ENCODE measurements around the gene HOTAIR.

HOTAIR gene

GRCh38 chr12:53965281-53966084, 9.3 kb downstream of the HOTAIR start:
- Histone ChIP-seq H3K27ac (peak overlapping the region; percentile 94 to 95), H3K36me3 (no peaks in the 10 kb centered on the region), H3K27me3 (no peaks in the 10 kb centered on the region), H3K4me1 (peaks cover 0 to 65% (median 28%) of the 10 kb centered on the region in 4 donors), H3K9me3 (no peaks in the 10 kb centered on the region), H3K4me3 (peak overlapping the region; percentile 62 to 77)
- peak; percentile 88 to 91 for DNase-seq
- intact Hi-C loops (cut with DNase I; ENCODE audit: low total_unique reads): no loop called here
- TF ChIP-seq CTCF (IDR thresholded peaks at IDR 0.05): no peak

- Histone ChIP-seq H3K4me3 (peak overlapping the region; percentile 62 to 77), H3K4me1 (peaks cover 0 to 55% (median 18%) of the 10 kb centered on the region in 4 donors), H3K36me3 (no peaks in the 10 kb centered on the region), H3K27me3 (no peaks in the 10 kb centered on the region), H3K9me3 (no peaks in the 10 kb centered on the region), H3K27ac (peak overlapping the region; percentile 94 to 95)
- TF ChIP-seq CTCF (IDR thresholded peaks at IDR 0.05): no peak
- no peak for DNase-seq
- intact Hi-C loops (cut with DNase I; ENCODE audit: low total_unique reads): no loop called here
Measured at GRCh38 chr12:53964315-53964713, 10.4 kb downstream of the HOTAIR start.

- peak overlapping the region; percentile 94 to 95 for H3K27ac ChIP-seq
- H3K9me3 ChIP-seq: no peaks in the 10 kb centered on the region
- H3K36me3 ChIP-seq: no peaks in the 10 kb centered on the region
- H3K27me3 ChIP-seq: no peaks in the 10 kb centered on the region
- peak in 1 of 2 donors; percentile 60 for DNase-seq
- H3K4me3 ChIP-seq: peak overlapping the region; percentile 62 to 77
- intact Hi-C loops (cut with DNase I; ENCODE audit: low total_unique reads): no loop called here
- peaks cover 0 to 48% (median 14%) of the 10 kb centered on the region in 4 donors for H3K4me1 ChIP-seq
- no peak for TF ChIP-seq CTCF (IDR thresholded peaks at IDR 0.05)
Measured at GRCh38 chr12:53963434-53964314, 11.1 kb downstream of the HOTAIR start.

- H3K27me3 ChIP-seq: peaks cover 0 to under 1% of the 10 kb centered on the region in 2 donors
- intact Hi-C loops (cut with DNase I; ENCODE audit: low total_unique reads): no loop called here
Measured at GRCh38 chr12:53963005-53963404, 11.7 kb downstream of the HOTAIR start.

More at GRCh38 chr12:53963005-53963404, 11.7 kb downstream of the HOTAIR start:
- no peak for DNase-seq
- Histone ChIP-seq H3K27ac (peak overlapping the region; percentile 94 to 95), H3K4me3 (peak overlapping the region; percentile 62 to 77), H3K9me3 (no peaks in the 10 kb centered on the region), H3K4me1 (peaks cover 0 to 44% (median 14%) of the 10 kb centered on the region in 4 donors), H3K36me3 (no peaks in the 10 kb centered on the region)
- TF ChIP-seq CTCF (IDR thresholded peaks at IDR 0.05): no peak

Data from tibial artery (tissue), 4 donors.